Measurements from ENCODE around the gene MIEN1.
A peak's percentile ranks its signal among the peaks of the same experiment; 100 is the strongest.

Gene MIEN1, protein sequence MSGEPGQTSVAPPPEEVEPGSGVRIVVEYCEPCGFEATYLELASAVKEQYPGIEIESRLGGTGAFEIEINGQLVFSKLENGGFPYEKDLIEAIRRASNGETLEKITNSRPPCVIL

GRCh38 chr17:39730095-39730921 lies at the start of gene MIEN1:
TSS of gene MIEN1 (minus strand) at chr17:39730532. CDS start at chr17:39730495, 37 bp downstream.
- H3K9me3 ChIP-seq (ENCODE audit: control insufficient read depth, low read length), result no peaks in the 10 kb centered on the region
- H3K27ac ChIP-seq, result peak within 1 kb of the TSS; percentile 75
- no peaks in the 10 kb centered on the region for H3K27me3 ChIP-seq (ENCODE audit: control insufficient read depth, insufficient read depth, low read length)
- H3K79me2 ChIP-seq, result no peaks in the 10 kb centered on the region
- no peaks in the 10 kb centered on the region for H3K36me3 ChIP-seq (ENCODE audit: control insufficient read depth, insufficient read depth, low read length)
- H2AFZ ChIP-seq, result peak within 1 kb of the TSS; percentile 91
- H3K4me2 ChIP-seq (ENCODE audit: low read length), result peak within 1 kb of the TSS; percentile 99
- peak; percentile 97 for TF ChIP-seq CTCF (IDR thresholded peaks at IDR 0.05)
- H3K9ac ChIP-seq, result peak within 1 kb of the TSS; percentile 20
- H3K4me1 ChIP-seq, result peaks cover 2% of the 10 kb centered on the region
- peak within 1 kb of the TSS; percentile 87 for H3K4me3 ChIP-seq (ENCODE audit: low read depth, low read length)

DNA sequence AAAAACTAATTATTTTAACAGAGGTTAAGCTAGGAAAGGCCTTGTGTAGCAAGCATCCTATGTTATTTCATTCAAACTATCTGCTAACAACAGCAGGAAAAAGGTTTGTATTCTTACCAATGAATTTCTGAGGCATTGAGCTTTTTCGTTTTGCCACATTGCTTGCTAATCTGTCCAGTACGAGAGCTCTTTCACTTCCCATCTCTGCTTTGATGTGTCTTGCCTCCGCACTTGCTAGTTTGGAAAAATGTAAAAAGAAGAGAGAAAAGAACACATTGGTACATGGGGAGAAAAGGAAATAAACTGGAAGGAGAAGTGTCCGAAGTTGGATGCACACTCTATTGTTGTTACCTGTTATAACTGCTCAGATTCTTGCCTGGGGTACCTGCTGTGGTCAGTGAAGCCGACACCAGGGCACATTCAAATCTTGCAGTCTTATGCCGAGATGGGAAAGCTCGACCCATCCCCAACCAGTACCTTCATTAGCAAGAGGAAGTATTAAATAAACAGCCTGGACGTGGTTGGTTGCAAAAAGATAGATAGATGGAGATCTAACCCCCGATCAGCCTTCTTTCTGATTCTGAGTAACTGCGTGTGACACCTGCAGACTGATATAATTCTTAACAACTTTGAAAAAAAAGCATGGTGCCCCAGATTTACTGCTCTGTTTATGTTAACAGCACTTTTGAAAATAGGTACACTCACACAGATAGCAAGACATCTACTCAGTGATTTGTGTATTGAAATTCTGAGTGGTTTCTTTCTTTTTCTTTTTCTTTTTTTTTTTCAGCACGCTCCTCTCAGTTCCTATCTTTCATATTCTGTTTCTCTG lies 47.4 kb upstream of the MIEN1 start:
- Histone ChIP-seq H3K9ac (no peak overlapping the region), H3K36me3 (ENCODE audit: control insufficient read depth, insufficient read depth, low read length) (no peaks in the 10 kb centered on the region), H3K27me3 (ENCODE audit: control insufficient read depth, insufficient read depth, low read length) (no peaks in the 10 kb centered on the region), H3K9me3 (ENCODE audit: control insufficient read depth, low read length) (no peaks in the 10 kb centered on the region), H2AFZ (no peak overlapping the region), H3K4me1 (no peaks in the 10 kb centered on the region), H3K4me2 (ENCODE audit: low read length) (no peak overlapping the region), H3K27ac (no peak overlapping the region), H3K4me3 (ENCODE audit: low read depth, low read length) (no peak overlapping the region), H3K79me2 (no peaks in the 10 kb centered on the region)
- no peak for TF ChIP-seq CTCF (IDR thresholded peaks at IDR 0.05)

DNA sequence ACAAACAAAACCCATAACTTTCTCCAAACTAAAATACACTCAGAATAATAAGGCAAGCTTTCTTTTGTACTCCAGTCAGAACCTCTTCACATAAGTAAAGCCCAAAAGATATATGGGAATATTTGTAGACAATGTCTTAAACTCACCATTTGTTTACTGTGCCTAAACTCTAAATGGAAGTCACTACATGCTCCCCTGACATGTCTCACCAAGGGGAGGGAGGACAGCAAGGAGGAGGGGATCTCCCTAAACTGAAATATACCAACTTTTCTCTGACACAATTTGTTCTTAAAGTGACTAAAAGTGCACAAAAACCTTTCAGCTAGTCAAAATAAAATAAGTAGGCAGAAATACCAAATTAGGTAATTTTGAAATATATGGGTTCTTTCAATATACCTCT lies 45.9 kb upstream of the MIEN1 start:
- Histone ChIP-seq H3K4me2 (ENCODE audit: low read length) (no peak overlapping the region), H3K27me3 (ENCODE audit: control insufficient read depth, insufficient read depth, low read length) (no peaks in the 10 kb centered on the region), H3K27ac (no peak overlapping the region), H3K4me3 (ENCODE audit: low read depth, low read length) (no peak overlapping the region), H3K4me1 (no peaks in the 10 kb centered on the region), H3K9ac (no peak overlapping the region), H3K79me2 (no peaks in the 10 kb centered on the region), H3K36me3 (ENCODE audit: control insufficient read depth, insufficient read depth, low read length) (no peaks in the 10 kb centered on the region), H2AFZ (no peak overlapping the region), H3K9me3 (ENCODE audit: control insufficient read depth, low read length) (no peaks in the 10 kb centered on the region)
- TF ChIP-seq CTCF (IDR thresholded peaks at IDR 0.05), result no peak

DNA sequence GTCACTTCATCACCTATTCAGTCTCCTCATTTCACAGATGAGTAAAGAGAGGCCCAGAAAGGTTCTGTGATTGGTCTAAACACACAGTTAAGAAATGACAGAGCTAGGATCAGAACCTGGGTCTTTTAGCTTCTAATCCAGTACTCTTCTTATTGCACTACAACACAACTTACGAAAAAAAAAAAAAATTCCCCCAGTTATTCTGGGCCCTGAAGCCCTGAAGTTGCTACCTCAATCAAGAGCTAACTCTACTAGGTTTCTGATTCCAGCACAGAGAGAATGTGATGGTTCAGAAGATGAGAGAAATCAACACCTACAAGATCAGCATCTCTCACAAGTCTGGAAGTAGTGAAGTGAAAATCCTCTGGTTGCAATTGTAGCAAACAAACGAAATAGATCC lies 44.7 kb upstream of the MIEN1 start:
- Histone ChIP-seq H3K27ac (no peak overlapping the region), H3K4me1 (peaks cover 3% of the 10 kb centered on the region), H2AFZ (no peak overlapping the region), H3K9me3 (ENCODE audit: control insufficient read depth, low read length) (no peaks in the 10 kb centered on the region), H3K4me3 (ENCODE audit: low read depth, low read length) (no peak overlapping the region), H3K79me2 (no peaks in the 10 kb centered on the region), H3K27me3 (ENCODE audit: control insufficient read depth, insufficient read depth, low read length) (no peaks in the 10 kb centered on the region), H3K9ac (no peak overlapping the region), H3K4me2 (ENCODE audit: low read length) (no peak overlapping the region), H3K36me3 (ENCODE audit: control insufficient read depth, insufficient read depth, low read length) (no peaks in the 10 kb centered on the region)
- TF ChIP-seq CTCF (IDR thresholded peaks at IDR 0.05), result no peak
